HG03460 (cell line): Measurements from ENCODE around the gene FYB2.
"Not testable (repeated sequence)": the region's sequence is repeated elsewhere in the genome, so short reads cannot be mapped to it uniquely, and the experiment has no call there.

ENCODE experiments used
- ATAC-seq: cut with Tn5 transposase; IDR thresholded peaks from one replicate; pipeline ENCODE4 v1.9.1; 2021; ENCODE audit not compliant: unreplicated experiment

The FYB2 gene

GRCh38 chr1:56798053-56798471 lies 21.1 kb downstream of the FYB2 start:
- no peak for ATAC-seq

DNA sequence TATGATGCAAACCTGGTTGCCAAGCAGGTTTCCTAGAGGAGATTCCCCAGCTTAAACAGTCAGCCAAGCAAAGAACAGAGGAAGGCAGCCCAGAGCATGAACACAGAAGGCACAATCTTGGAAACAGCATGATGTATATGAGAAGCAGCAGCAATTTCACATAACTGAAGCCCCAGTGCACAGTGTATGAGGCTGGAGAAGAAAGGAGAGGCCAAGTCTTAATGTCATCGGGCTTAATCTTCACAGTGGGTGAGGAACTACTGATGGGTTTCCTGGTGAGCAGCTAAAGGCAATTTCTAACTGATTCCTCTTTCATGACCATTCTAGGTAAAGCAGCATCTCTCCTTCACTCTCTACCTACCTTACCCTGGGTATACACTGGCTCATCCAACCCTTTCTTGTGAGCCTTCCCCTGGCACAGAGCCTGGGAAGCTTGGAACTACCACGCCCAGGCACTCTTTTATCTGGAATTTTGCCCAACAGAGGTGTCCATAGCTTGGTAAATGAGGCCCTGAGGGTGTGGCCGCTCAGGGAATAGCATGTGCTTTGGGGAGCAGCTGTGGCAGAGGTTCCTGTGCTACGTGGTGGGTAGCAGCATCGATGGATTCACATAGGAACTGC lies 22.0 kb downstream of the FYB2 start:
- ATAC-seq: no peak

- no peak for ATAC-seq
Measured at GRCh38 chr1:56795870-56796269, 23.3 kb downstream of the FYB2 start.

GRCh38 chr1:56790036-56790435 lies 29.2 kb downstream of the FYB2 start:
- ATAC-seq: no peak

DNA sequence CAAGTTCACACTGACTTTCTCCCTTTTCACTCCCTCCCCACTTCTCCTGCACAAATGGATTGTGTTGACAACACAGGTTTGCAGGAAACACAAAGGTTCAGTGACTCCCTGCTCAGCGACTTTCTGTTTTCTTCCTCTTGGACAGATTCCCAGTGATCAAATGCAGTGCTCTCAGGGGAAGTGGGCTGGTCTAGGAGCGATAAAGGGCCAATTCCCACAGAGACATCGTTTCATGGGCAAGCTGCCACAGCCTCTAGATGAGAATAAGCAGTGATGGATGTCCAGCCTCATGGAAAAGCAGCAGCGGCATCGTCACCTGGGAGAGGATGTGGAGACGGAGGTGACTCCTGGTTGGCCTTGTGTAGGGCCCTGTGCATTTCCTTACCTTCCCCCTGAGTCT lies 30.6 kb downstream of the FYB2 start:
- ATAC-seq: no peak

DNA sequence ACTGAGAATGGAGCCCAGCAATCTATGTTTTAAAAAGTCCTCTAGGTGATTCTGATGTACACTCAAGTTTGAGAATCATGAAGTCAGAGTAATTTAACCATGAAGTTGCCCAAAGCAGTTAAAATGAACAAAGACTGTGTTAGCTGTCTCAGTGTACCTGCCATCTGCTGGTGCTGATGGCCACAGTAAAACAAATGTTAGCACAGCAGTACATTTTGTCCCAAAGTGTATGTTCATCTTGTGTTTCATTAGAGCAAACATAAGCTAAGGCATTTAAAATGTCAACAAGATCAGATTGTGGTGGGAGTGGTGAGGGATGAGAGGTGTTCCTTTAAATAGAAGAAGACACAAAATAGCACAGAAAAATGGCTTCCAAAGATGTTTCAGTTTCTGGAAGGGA lies 31.1 kb downstream of the FYB2 start:
- ATAC-seq: no peak

DNA sequence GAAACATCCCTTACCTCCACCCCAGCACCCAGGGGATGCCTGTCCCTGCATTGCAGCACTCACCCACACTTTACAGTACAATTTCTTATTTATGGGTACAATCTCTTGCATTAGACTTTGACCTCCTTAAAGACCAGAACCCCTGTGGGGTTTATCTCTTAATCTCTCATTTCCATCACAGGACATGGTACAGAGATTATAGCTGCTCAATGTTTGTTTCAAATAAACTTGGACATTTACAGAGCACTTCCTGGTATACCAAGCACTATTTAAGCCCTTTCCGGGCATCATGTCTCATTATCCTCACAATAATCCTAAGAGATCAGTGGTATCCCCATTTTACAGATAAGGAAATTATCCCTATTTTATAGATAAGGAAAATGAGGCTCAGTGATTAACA lies 31.9 kb downstream of the FYB2 start:
- no peak for ATAC-seq

DNA sequence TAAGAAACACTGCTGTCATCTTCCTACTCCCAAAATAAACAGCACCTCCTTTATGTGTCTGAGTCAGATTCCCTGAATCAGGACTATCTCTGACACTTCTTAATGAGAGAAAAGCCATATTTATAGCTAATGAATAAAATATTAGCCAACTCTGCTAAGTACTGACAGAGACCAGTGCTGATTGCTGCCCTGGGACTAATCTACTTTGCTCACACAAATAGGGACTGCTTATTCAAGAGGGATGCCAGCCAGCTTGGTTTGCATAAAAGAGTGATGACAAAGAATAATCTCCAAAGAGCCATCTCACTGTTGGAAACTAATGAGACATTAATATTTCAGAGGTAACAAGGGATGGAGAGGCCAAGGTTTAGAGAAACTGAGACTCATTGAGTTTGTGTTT lies 36.4 kb downstream of the FYB2 start:
- no peak for ATAC-seq

DNA sequence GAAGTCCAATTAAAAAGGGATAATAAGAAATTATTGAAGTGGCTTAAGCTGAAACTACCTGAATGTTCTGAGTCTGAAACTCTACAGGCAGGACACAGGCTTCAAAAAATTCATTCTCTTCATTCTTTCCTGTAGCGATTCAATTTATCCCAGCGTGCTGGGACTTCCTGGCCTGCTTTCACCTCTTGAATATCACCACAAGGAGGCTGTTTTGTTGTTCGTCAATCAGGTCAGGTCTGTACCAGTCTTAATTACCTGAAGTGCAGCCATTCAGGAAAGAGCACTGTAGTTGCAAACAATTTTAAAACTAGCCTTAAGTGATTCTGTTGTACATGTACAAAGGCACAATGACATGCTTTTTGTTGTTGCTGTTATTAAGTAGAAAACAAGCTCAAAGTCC lies 38.4 kb downstream of the FYB2 start:
- ATAC-seq: no peak

DNA sequence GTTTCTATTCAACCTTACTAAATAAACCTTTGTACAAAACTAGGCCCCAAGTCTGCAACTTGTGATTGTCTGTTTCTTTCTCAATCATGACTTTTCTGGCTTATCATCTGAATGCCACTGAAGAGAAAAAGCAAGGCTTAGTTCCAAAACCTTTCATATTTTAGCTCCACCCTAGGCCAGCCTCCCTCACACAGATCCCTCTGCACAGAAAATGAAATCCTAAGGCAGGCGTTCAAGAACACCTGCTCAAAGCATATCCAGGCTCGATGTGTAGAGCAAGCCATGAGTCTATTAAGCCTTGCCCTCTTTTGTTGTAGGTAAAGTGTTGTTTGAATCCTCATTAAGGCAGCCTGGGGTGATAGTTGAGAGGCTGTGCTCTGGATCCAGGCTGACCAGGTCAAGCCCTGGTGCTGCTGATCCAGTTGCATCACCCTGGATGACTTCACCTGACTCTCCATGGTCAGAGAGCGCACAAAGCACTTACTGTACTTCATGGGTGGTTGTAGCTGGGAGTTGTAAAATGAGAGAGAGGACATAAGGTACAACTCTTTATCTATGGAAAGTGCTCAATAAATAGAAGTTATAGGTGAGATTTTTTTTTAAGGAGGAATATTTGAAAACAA lies 39.0 kb downstream of the FYB2 start:
- no peak for ATAC-seq

GRCh38 chr1:56777972-56778371 lies 41.2 kb downstream of the FYB2 start:
- ATAC-seq: no peak

- ATAC-seq: not testable (repeated sequence)
Measured at GRCh38 chr1:56774732-56775131, 44.5 kb downstream of the FYB2 start.

GRCh38 chr1:56774067-56774609 lies 45.1 kb downstream of the FYB2 start:
- ATAC-seq: no peak

- ATAC-seq: no peak
Measured at GRCh38 chr1:56773341-56774066, 45.7 kb downstream of the FYB2 start.

DNA sequence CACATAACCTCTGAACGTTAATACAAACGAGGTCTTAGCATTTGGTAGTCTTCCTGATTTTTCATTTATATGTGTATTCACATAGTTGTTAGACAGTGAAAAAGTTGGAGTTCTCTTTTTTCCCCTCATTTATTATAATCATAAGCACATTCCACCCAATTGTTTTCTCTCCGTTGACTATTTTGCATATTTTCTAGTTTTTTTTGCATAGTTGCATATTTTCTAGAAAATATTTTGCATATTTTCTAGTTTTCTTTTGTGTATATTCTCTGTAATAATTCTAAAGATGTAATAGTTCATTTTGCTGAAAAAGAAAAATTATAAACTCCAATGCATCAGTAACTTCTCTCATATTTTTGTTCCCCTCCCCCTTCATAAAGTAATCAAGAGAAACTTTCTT lies 47.5 kb downstream of the FYB2 start:
- ATAC-seq: no peak

GRCh38 chr1:56758794-56759193 lies 60.4 kb downstream of the FYB2 start:
- no peak for ATAC-seq

GRCh38 chr1:56758135-56758534 lies 61.1 kb downstream of the FYB2 start:
- no peak for ATAC-seq

GRCh38 chr1:56755911-56756310 lies 63.3 kb downstream of the FYB2 start:
- no peak for ATAC-seq

DNA sequence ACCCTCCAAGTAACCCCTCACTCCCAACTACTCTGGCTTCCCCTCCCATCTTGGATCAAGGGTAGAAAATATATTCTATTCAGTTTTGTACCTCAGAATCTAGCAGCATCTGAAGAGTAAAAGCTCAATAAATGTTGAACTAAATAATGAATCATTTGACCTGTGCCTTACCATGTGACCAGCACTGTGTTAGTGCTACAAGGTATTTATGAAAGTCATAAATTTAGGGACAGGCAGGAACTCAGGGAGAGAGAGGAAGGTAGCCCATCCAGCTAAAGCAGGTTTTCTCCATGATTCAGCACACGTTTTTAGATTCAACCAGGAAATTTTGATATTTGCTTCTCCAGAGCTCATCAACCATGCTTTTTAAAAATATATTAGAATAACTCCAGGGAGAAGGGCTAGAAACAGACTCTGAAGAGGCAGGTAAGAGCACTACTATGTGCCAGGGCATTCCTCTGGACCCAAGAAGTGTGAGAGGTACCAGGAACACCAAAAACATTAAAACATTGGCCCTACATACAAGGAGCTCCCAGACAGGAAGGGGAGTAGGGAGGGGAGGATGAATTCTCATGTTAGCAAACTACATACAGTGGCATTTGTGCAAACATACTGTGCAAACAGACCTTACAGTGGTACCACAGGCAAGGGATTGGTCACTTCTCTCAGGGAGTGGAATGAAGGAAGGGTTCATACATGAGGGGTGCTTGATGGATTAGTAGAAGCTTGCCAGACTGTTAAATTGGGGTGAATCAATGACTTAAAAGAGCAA lies 64.3 kb downstream of the FYB2 start:
- ATAC-seq: no peak

DNA sequence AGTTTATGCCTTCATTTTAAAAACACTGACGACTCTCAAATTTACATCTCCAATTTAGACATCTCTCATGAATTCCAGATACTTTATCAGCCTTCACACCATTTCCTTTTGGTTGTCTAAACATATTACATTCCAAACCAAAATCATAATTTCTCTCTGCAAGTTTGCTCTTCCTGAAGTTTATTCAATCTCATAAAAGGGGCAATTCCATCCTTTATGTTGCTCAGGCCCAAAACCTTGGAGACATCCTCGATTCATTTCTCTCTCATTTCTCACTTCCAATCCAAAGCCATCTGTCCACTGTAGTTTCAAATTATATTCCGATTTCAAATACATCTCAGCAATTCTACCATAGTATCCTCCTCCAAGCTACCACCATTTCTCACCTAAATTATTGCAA lies 74.0 kb downstream of the FYB2 start:
- no peak for ATAC-seq

GRCh38 chr1:56728964-56729363 lies 90.2 kb downstream of the FYB2 start:
- no peak for ATAC-seq
